ENCODE data around the gene DTX1. TPM values are rescaled to one million over a fixed set of nuclear protein-coding genes. Genes with fewer than 3 reads are reported as not detected.

DTX1 gene
- total RNA-seq, 4 donors from 2014 or later, result 0.49 to 1.1 (median 0.77) TPM

- peaks cover 0 to 5% (median 0%) of the 10 kb centered on the region in 3 donors for H3K27me3 ChIP-seq
- in situ Hi-C loops (cut with MboI; ENCODE audit: low sequenced_read_pairs in 4 of 4), result no loop called here
- no peaks in the 10 kb centered on the region for H3K36me3 ChIP-seq
- no peak overlapping the region for H3K4me3 ChIP-seq
- H3K4me1 ChIP-seq, result no peaks in the 10 kb centered on the region
- intact Hi-C loops (cut with DNase I; ENCODE audit: low total_unique reads), result no loop called here
- no peak overlapping the region for H3K27ac ChIP-seq
- TF ChIP-seq CTCF (IDR thresholded peaks at IDR 0.05 in 4 of 5, conservative IDR thresholded peaks at IDR 0.05 in 1 of 5), result no peak
- TF ChIP-seq POLR2A (IDR thresholded peaks at IDR 0.05), result no peak
- DNase-seq (no peak), ATAC-seq (no peak)
- H3K9me3 ChIP-seq, result no peaks in the 10 kb centered on the region
Measured at GRCh38 chr12:113043240-113043639, 13.3 kb upstream of the DTX1 start.

DNA sequence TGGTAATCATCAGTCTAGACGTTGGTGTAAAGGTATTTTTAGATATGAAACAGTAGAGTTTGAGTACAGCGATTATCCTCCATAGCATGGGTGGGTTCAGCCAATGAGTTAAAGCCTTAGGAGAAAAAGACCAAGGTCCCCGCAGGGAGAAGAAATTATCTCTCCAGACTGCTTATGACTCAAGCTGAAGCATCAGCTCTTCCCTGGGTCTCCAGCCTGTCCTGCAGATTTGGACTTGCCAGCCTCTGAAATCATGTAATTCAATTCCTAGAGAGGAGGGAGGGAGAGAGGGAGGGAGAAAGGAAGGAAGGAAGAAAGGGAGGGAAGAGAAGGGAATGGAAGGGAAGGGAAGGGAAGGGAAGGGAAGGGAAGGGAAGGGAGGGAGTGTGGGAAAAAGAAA is 12.0 kb upstream of the DTX1 start:
- Histone ChIP-seq H3K27me3 (peaks cover 0 to 5% (median 0%) of the 10 kb centered on the region in 3 donors), H3K9me3 (no peaks in the 10 kb centered on the region), H3K27ac (no peak overlapping the region), H3K36me3 (no peaks in the 10 kb centered on the region), H3K4me3 (no peak overlapping the region), H3K4me1 (no peaks in the 10 kb centered on the region)
- TF ChIP-seq POLR2A (IDR thresholded peaks at IDR 0.05) (no peak), CTCF (IDR thresholded peaks at IDR 0.05 in 4 of 5, conservative IDR thresholded peaks at IDR 0.05 in 1 of 5) (no peak)
- in situ Hi-C loops (cut with MboI; ENCODE audit: low sequenced_read_pairs in 4 of 4) (no loop called here), intact Hi-C loops (cut with DNase I; ENCODE audit: low total_unique reads) (no loop called here)
- DNase-seq, result no peak
- ATAC-seq, result no peak

DNA sequence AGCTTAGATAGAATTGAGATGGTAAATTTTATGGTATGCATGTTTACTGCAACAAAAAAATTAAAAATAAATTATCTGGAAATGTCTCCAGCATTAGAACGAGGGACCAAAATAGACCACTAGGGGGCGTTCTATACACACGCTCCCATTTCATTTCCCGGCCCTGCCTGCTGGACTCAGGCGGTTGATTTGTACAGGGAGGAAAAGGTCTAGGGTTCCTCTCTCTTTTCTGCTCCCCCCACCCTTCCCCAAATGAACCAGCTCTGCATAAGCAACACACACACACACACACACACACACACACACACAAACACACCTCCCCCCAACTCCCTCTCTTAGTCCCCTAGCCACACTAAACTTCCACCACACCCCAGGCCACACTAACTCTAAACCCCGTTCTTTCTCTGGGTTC is 7.8 kb upstream of the DTX1 start:
- in situ Hi-C loops (cut with MboI; ENCODE audit: low sequenced_read_pairs in 4 of 4) (loop anchor here in 1 of 4 donors (5.0 kb wide), 2 partner anchors 49 to 104 kb away; no protein-coding TSS in a partner anchor), intact Hi-C loops (cut with DNase I; ENCODE audit: low total_unique reads) (loop anchor here (2.0 to 5.0 kb wide), 3 partner anchors 50 to 124 kb away; no protein-coding TSS in a partner anchor)
- H3K27me3 ChIP-seq, result peaks cover 0 to 3% (median 0%) of the 10 kb centered on the region in 3 donors

GRCh38 chr12:113049976-113050742 is 6.4 kb upstream of the DTX1 start:
- no peaks in the 10 kb centered on the region for H3K36me3 ChIP-seq
- H3K4me3 ChIP-seq, result no peak overlapping the region
- in situ Hi-C loops (cut with MboI; ENCODE audit: low sequenced_read_pairs in 4 of 4), result loop anchor here in 1 of 4 donors (5.0 kb wide), 2 partner anchors 47 to 102 kb away; no protein-coding TSS in a partner anchor
- intact Hi-C loops (cut with DNase I; ENCODE audit: low total_unique reads), result loop anchor here (2.0 to 5.0 kb wide), 3 partner anchors 49 to 122 kb away; no protein-coding TSS in a partner anchor
- H3K27me3 ChIP-seq, result peaks cover under 1 to 10% (median under 1%) of the 10 kb centered on the region in 3 donors
- DNase-seq, result no peak
- H3K4me1 ChIP-seq, result no peaks in the 10 kb centered on the region
- TF ChIP-seq CTCF (IDR thresholded peaks at IDR 0.05 in 4 of 5, conservative IDR thresholded peaks at IDR 0.05 in 1 of 5) (no peak), POLR2A (IDR thresholded peaks at IDR 0.05) (no peak)
- no peak overlapping the region for H3K27ac ChIP-seq
- H3K9me3 ChIP-seq, result no peaks in the 10 kb centered on the region
- ATAC-seq, result no peak

More for the DNA sequence above, 7.8 kb upstream of the DTX1 start:
- H3K4me1 ChIP-seq, result no peaks in the 10 kb centered on the region
- H3K27ac ChIP-seq, result no peak overlapping the region
- no peak overlapping the region for H3K4me3 ChIP-seq
- DNase-seq (peak in 1 of 2 donors; percentile 20), ATAC-seq (peak in 1 of 2 donors; percentile 65)
- TF ChIP-seq CTCF (IDR thresholded peaks at IDR 0.05 in 4 of 5, conservative IDR thresholded peaks at IDR 0.05 in 1 of 5) (peak; percentile 35 to 74 (median 59)), POLR2A (IDR thresholded peaks at IDR 0.05) (no peak)
- H3K9me3 ChIP-seq, result no peaks in the 10 kb centered on the region
- no peaks in the 10 kb centered on the region for H3K36me3 ChIP-seq
